Sigmoid colon (tissue), 7 donors: ENCODE data around the gene IL15RA. TPM values are rescaled to one million over a fixed set of nuclear protein-coding genes. Genes with fewer than 3 reads are reported as not detected.

Source experiments
- DNase-seq: peaks from one replicate; pipeline ENCODE4 v3.0.0-alpha.2; 2019
- H3K27ac ChIP-seq, 4 donors: fragments of 200-600 bp; sonication (generic); one replicate each; pipeline ENCODE4 v1.5.1; 2016 to 2019; ENCODE audit warnings: mild to moderate bottlenecking in 1 of 4
- H3K27me3 ChIP-seq, 3 donors: fragments of 200-600 bp; sonication (generic); one replicate each; pipeline ENCODE4 v1.5.1; 2019; ENCODE audit warnings: mild to moderate bottlenecking in 1 of 3
- H3K36me3 ChIP-seq, 4 donors: fragments of 200-600 bp; sonication (generic); one replicate each; pipeline ENCODE4 v1.5.1; 2016 to 2019
- H3K4me1 ChIP-seq, 4 donors: fragments of 200-600 bp; sonication (generic); one replicate each; pipeline ENCODE4 v1.5.1; 2017 to 2019
- H3K4me3 ChIP-seq, 4 donors: fragments of 200-600 bp; sonication (generic); one replicate each; pipeline ENCODE4 v1.5.1; 2017 to 2019; ENCODE audit warnings: mild to moderate bottlenecking in 2 of 4, moderate library complexity in 1 of 4
- H3K9me3 ChIP-seq, 4 donors: fragments of 200-600 bp in 3 of 4; sonication (generic) in 3 of 4; one replicate each; pipeline versions ENCODE4 v1.5.1 to v1.6.1; 2013 to 2019
- CTCF ChIP-seq, 4 experiments: fragments of 450-650 bp in 3 of 4; fragments of 200-600 bp in 1 of 4; IDR thresholded peaks; one replicate each; pipeline ENCODE4 v1.5.1; 2016 to 2019; ENCODE audit warnings: antibody characterized with exemption in 4 of 4, mild to moderate bottlenecking in 3 of 4, moderate library complexity in 2 of 4
- EP300 ChIP-seq, 4 donors: sonication (generic); formaldehyde crosslinking; IDR thresholded peaks; one replicate each; pipeline ENCODE4 v1.6.1; 2017; ENCODE audit warnings: antibody characterized with exemption in 4 of 4
- POLR2A ChIP-seq, 2 donors: fragments of 450-650 bp; IDR thresholded peaks; one replicate each; pipeline ENCODE4 v1.6.1; 2016; ENCODE audit warnings: antibody characterized with exemption in 2 of 2, mild to moderate bottlenecking in 2 of 2, moderate library complexity in 2 of 2
- POLR2AphosphoS5 ChIP-seq, 4 donors: sonication (generic); formaldehyde crosslinking; IDR thresholded peaks; one replicate each; pipeline ENCODE4 v1.6.1; 2017; ENCODE audit warnings: antibody characterized with exemption in 4 of 4
- WGBS, 2 donors: extraction: QIAGEN DNeasy Blood & Tissue Kit; methylation state at CpG; one replicate each; pipeline ENCODE4 v1.1.7; 2013; 5-methylcytosine and 5-hydroxymethylcytosine counted together
- intact Hi-C: fragments of 100-400 bp; cut with DNase I; formaldehyde crosslinking; loops from one replicate; pipeline ENCODE4 v1.15.1; 2023
- polyA plus RNA-seq, 3 donors: library from polyadenylated mRNA; stranded (reverse); fragments of 200-250 nt; gene quantifications; one replicate each; pipeline ENCODE4 v1.2.3, GENCODE V29; 2013
- total RNA-seq, 4 donors: library from RNA; depleted of rRNA; stranded (reverse); fragments of >200 nt; gene quantifications; one replicate each; pipeline ENCODE4 v1.1.0, GENCODE V29; 2016
- donor health status: healthy with polysubstance abuse.
- donor health status: Bipolar disorder and iron deficiency.
- donor health status: healthy.

Gene IL15RA
- total and polyA plus RNA-seq, 7 donors: 5.5 to 23.7 (median 15.8) TPM

- no peaks in the 10 kb centered on the region for H3K27me3 ChIP-seq
- intact Hi-C loops: no loop called here
- WGBS, 2 donors: 69 to 88% methylated on average over 5 of the region's 5 CpGs
- H3K4me3 ChIP-seq: no peak overlapping the region
- no peak overlapping the region for H3K27ac ChIP-seq
- H3K9me3 ChIP-seq: no peaks in the 10 kb centered on the region
- TF ChIP-seq CTCF (IDR thresholded peaks at IDR 0.05) (no peak), POLR2A (IDR thresholded peaks at IDR 0.05) (no peak), EP300 (IDR thresholded peaks at IDR 0.05) (no peak), POLR2AphosphoS5 (IDR thresholded peaks at IDR 0.05) (no peak)
- peak; percentile 37 for DNase-seq
- H3K36me3 ChIP-seq: peaks cover 0 to 10% (median 0%) of the 10 kb centered on the region in 4 donors
- H3K4me1 ChIP-seq: no peaks in the 10 kb centered on the region
Measured at GRCh38 chr10:5959142-5959541, 18.2 kb downstream of the IL15RA start.

- intact Hi-C loops: no loop called here
- no peak for DNase-seq
- Histone ChIP-seq H3K9me3 (no peaks in the 10 kb centered on the region), H3K36me3 (peaks cover 0 to 10% (median 0%) of the 10 kb centered on the region in 4 donors), H3K4me3 (no peak overlapping the region), H3K27ac (no peak overlapping the region), H3K4me1 (no peaks in the 10 kb centered on the region), H3K27me3 (no peaks in the 10 kb centered on the region)
- TF ChIP-seq POLR2A (IDR thresholded peaks at IDR 0.05) (no peak), EP300 (IDR thresholded peaks at IDR 0.05) (no peak), POLR2AphosphoS5 (IDR thresholded peaks at IDR 0.05) (no peak), CTCF (IDR thresholded peaks at IDR 0.05) (no peak)
- 84 to 86% methylated on average over 6 of the region's 6 CpGs for WGBS, 2 donors
Measured at GRCh38 chr10:5958675-5959074, 18.7 kb downstream of the IL15RA start.

GRCh38 chr10:5958077-5958476 lies 19.3 kb downstream of the IL15RA start:
- DNase-seq: no peak
- no peak overlapping the region for H3K4me3 ChIP-seq
- 74 to 81% methylated on average over 2 of the region's 2 CpGs for WGBS, 2 donors
- no peaks in the 10 kb centered on the region for H3K27me3 ChIP-seq
- no peak for TF ChIP-seq EP300 (IDR thresholded peaks at IDR 0.05)
- no peak for TF ChIP-seq POLR2AphosphoS5 (IDR thresholded peaks at IDR 0.05)
- TF ChIP-seq POLR2A (IDR thresholded peaks at IDR 0.05): no peak
- no peak for TF ChIP-seq CTCF (IDR thresholded peaks at IDR 0.05)
- no peak overlapping the region for H3K27ac ChIP-seq
- no peaks in the 10 kb centered on the region for H3K9me3 ChIP-seq
- intact Hi-C loops: no loop called here
- H3K4me1 ChIP-seq: no peaks in the 10 kb centered on the region
- H3K36me3 ChIP-seq: peaks cover 0 to 10% (median 0%) of the 10 kb centered on the region in 4 donors

GRCh38 chr10:5956146-5956936 lies 21.0 kb downstream of the IL15RA start:
- peaks cover 0 to 10% (median 0%) of the 10 kb centered on the region in 4 donors for H3K36me3 ChIP-seq
- no peak overlapping the region for H3K27ac ChIP-seq
- WGBS, 2 donors: 89 to 92% methylated on average over 17 of the region's 17 CpGs
- no peak for TF ChIP-seq POLR2A (IDR thresholded peaks at IDR 0.05)
- no peaks in the 10 kb centered on the region for H3K27me3 ChIP-seq
- H3K4me1 ChIP-seq: no peaks in the 10 kb centered on the region
- intact Hi-C loops: no loop called here
- no peaks in the 10 kb centered on the region for H3K9me3 ChIP-seq
- DNase-seq: peak; percentile 46
- H3K4me3 ChIP-seq: no peak overlapping the region

GRCh38 chr10:5953676-5954075 lies 23.7 kb downstream of the IL15RA start:
- TF ChIP-seq CTCF (IDR thresholded peaks at IDR 0.05) (no peak), POLR2A (IDR thresholded peaks at IDR 0.05) (no peak), POLR2AphosphoS5 (IDR thresholded peaks at IDR 0.05) (no peak), EP300 (IDR thresholded peaks at IDR 0.05) (no peak)
- Histone ChIP-seq H3K4me3 (no peak overlapping the region), H3K36me3 (no peaks in the 10 kb centered on the region), H3K4me1 (peaks cover 0 to 6% (median 0%) of the 10 kb centered on the region in 4 donors), H3K9me3 (no peaks in the 10 kb centered on the region), H3K27ac (no peak overlapping the region), H3K27me3 (peaks cover 0 to 10% (median 0%) of the 10 kb centered on the region in 3 donors)
- intact Hi-C loops: no loop called here
- peak; percentile 30 for DNase-seq
- 85 to 90% methylated on average over 5 of the region's 5 CpGs for WGBS, 2 donors
